Gastrocnemius medialis (tissue), 4 donors: ENCODE results near the gene MAPK4.
"Not testable (repeated sequence)": the region's sequence is repeated elsewhere in the genome, so short reads cannot be mapped to it uniquely, and the experiment has no call there.

Experiments
- CTCF ChIP-seq, 5 experiments: fragments of 450-650 bp in 3 of 5; fragments of 200-600 bp in 2 of 5; sonication (generic) in 2 of 5; IDR thresholded peaks in 4 of 5; conservative IDR thresholded peaks in 1 of 5; 1 replicate in 4 of 5; 2 replicates in 1 of 5; pipeline ENCODE4 v1.5.1; 2016 to 2019; ENCODE audit warnings: antibody characterized with exemption in 5 of 5, mild to moderate bottlenecking in 3 of 5, moderate library complexity in 3 of 5
- POLR2A ChIP-seq, 2 donors: fragments of 450-650 bp; IDR thresholded peaks; one replicate each; pipeline ENCODE4 v1.6.1; 2017; ENCODE audit warnings: antibody characterized with exemption in 2 of 2, mild to moderate bottlenecking in 2 of 2, moderate library complexity in 2 of 2

- not testable (repeated sequence) for TF ChIP-seq POLR2A (IDR thresholded peaks at IDR 0.05); CTCF (IDR thresholded peaks at IDR 0.05 in 4 of 5, conservative IDR thresholded peaks at IDR 0.05 in 1 of 5)
Observed at GRCh38 chr18:50551651-50552050, 8.2 kb upstream of the MAPK4 start.
